ENCODE results near the gene MYO1G. TPM values are rescaled to one million over a fixed set of nuclear protein-coding genes. Genes with fewer than 3 reads are reported as not detected.

The MYO1G gene
- total RNA-seq (1 to 10 TPM in 4 of 7 donors, under 1 TPM in 3; 0.48 to 2.4 (median 1.0) TPM), polyA plus RNA-seq (1 to 10 TPM in 1 of 2 donors, under 1 TPM in 1; 0.64 to 1.1 TPM)
- long read RNA-seq, donor 1, partial matches to known transcripts: 5 of 7 reads
- long read RNA-seq, donor 1, other reads (novel, unspliced or antisense): 2 of 7 reads
- long read RNA-seq, donor 2: 0 reads
- long read RNA-seq, donor 3, partial matches to known transcripts: 4 of 8 reads
- long read RNA-seq, donor 3, other reads (novel, unspliced or antisense): 2 of 8 reads

DNA sequence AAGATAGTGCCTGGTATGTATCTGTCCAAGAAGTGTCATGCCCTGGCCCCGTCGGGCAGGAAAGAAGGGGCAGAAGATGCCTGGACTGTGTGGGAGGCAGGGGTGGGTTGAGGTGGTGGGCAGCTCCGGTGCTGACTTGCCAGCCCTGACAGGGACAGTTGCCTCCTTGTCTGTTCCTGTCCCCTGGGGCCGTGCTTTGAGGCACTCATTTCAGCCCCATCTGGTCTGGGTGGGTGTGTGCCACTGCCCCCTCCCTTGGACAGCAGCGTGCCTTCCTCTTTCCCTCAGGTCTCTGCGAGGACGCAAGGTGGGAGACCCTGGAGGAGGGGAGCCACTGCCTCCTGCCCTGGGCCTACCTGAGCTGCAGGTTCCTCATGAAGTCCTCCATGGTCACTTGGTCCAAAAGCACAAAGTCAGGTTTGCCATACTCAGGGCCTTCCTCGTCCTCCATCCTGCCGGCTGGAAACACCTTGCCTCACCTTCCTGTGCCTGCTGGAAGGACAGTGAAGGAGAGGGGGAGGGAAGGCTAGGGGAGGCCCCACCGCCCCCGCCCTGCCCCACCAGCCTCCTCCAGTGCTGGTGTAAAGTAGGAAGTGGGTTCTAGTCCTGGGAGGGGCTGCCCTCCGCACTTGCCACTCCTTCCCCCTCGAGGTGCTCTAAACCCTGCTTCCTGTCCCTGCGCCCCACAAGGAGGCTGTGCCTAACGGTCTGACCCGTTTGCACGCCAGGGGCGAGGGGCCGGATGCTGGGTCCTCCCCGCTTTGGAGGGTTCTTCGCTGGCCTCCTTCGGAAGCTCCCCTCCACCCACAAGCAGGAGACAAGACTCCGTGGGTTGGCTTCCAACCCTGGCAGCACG lies at the start of gene MYO1G:
MYO1G (minus strand) TSS at position 505 of the 856 bp plus-strand sequence; CDS start at position 451, 54 bp downstream.
- no peak for DNase-seq
- TF ChIP-seq POLR2A (IDR thresholded peaks at IDR 0.05) (no peak), EP300 (IDR thresholded peaks at IDR 0.05) (no peak)
- TF ChIP-seq, protein P1, sequence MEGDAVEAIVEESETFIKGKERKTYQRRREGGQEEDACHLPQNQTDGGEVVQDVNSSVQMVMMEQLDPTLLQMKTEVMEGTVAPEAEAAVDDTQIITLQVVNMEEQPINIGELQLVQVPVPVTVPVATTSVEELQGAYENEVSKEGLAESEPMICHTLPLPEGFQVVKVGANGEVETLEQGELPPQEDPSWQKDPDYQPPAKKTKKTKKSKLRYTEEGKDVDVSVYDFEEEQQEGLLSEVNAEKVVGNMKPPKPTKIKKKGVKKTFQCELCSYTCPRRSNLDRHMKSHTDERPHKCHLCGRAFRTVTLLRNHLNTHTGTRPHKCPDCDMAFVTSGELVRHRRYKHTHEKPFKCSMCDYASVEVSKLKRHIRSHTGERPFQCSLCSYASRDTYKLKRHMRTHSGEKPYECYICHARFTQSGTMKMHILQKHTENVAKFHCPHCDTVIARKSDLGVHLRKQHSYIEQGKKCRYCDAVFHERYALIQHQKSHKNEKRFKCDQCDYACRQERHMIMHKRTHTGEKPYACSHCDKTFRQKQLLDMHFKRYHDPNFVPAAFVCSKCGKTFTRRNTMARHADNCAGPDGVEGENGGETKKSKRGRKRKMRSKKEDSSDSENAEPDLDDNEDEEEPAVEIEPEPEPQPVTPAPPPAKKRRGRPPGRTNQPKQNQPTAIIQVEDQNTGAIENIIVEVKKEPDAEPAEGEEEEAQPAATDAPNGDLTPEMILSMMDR (IDR thresholded peaks at IDR 0.05): no peak
- H3K27ac ChIP-seq: no peak within 1 kb of the TSS
- H3K27me3 ChIP-seq: no peaks in the 10 kb centered on the region
- intact Hi-C loops (cut with DNase I): loop anchor here in 1 of 4 donors (5.0 kb wide), 1 partner anchor 86 kb away; no protein-coding TSS in a partner anchor
- no peak within 1 kb of the TSS for H3K4me3 ChIP-seq
- H3K36me3 ChIP-seq: no peaks in the 10 kb centered on the region
- no peaks in the 10 kb centered on the region for H3K4me1 ChIP-seq (ENCODE audit: insufficient read depth)
- no peaks in the 10 kb centered on the region for H3K9me3 ChIP-seq
- WGBS, 3 donors: 77 to 81% (median 81%) methylated on average over 23 to 24 of the region's 24 CpGs

DNA sequence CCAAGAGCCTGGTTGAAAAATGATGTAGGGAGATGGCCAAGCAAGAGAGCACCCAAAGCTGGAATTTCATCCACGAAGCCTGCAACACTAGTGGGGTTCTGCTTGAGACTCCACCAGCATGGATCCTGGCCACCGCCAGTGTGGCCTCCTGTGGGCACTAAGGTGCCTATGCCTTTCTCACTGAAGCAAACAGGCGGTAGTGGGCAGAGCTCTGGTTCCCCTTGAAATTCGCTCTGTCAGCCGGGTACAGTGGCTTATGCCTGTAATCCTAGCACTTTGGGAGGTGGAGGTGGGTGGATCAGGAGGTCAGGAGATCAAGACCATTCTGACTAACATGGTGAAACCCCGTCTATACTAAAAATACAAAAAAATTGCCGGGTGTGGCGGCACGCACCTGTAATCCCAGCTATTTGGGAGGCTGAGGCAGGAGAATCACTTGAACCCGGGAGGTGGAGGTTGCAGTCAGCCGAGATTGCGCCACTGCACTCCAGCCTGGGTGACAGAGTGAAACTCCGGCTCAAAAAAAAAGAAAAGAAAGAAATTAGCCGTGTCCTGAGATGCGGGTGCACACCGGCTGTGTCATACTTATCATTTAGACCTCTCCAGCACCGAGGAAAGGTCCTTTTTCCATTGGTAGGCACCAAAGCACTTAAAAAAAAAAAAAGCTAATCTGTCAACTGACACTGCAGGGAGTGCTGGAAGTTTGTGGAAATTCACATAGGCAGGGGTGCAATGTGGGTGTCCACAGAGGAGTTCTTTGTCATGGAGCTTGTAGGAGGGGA lies 49.5 kb upstream of the MYO1G start:
- Histone ChIP-seq H3K27me3 (no peaks in the 10 kb centered on the region), H3K4me1 (ENCODE audit: insufficient read depth) (no peaks in the 10 kb centered on the region), H3K36me3 (no peaks in the 10 kb centered on the region), H3K9me3 (no peaks in the 10 kb centered on the region), H3K27ac (no peak overlapping the region), H3K4me3 (no peak overlapping the region)
- DNase-seq: no peak
- WGBS, 3 donors: 86 to 94% (median 94%) methylated on average over 17 of the region's 17 CpGs
- TF ChIP-seq POLR2A (IDR thresholded peaks at IDR 0.05): no peak
- TF ChIP-seq, protein P1 (IDR thresholded peaks at IDR 0.05): no peak
- TF ChIP-seq EP300 (IDR thresholded peaks at IDR 0.05): no peak
- intact Hi-C loops (cut with DNase I): no loop called here

DNA sequence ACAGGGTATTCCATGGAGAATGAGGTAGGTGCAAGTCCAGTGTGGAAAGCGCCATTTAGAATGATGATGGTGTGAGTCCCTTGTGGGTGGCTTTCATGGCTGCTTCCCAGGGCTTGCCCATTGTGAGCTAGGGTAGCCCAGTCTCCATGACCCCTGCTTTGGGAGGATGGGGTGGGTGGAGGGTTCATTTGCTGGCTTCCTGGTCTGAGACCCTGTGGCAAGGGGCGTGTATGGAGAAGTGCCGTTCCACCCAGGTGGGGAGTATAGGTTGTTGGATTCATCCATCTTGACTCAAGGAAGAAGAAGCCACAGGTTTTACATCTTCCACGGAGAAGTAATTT lies 48.9 kb upstream of the MYO1G start:
- H3K27ac ChIP-seq: no peak overlapping the region
- WGBS, 3 donors: 86 to 98% (median 96%) methylated on average over 4 of the region's 4 CpGs
- no peak overlapping the region for H3K4me3 ChIP-seq

More for the DNA sequence above, 48.9 kb upstream of the MYO1G start:
- H3K9me3 ChIP-seq: no peaks in the 10 kb centered on the region
- H3K36me3 ChIP-seq: no peaks in the 10 kb centered on the region
- no peaks in the 10 kb centered on the region for H3K4me1 ChIP-seq (ENCODE audit: insufficient read depth)
- TF ChIP-seq POLR2A (IDR thresholded peaks at IDR 0.05) (no peak), EP300 (IDR thresholded peaks at IDR 0.05) (no peak)
- TF ChIP-seq, protein P1 (IDR thresholded peaks at IDR 0.05): no peak
- no peaks in the 10 kb centered on the region for H3K27me3 ChIP-seq
- DNase-seq: no peak
- intact Hi-C loops (cut with DNase I): no loop called here

Measured in ovary (tissue), 10 donors.